HepG2 (cell line): Measurements from ENCODE around the gene ATP11A. TPM values are rescaled to one million over a fixed set of nuclear protein-coding genes. Genes with fewer than 3 reads are reported as not detected.

Experiments used
- ATAC-seq: fragments of 200-7000 bp; cut with Tn5 transposase; 3 replicates; pipeline ENCODE4 v1.9.1; 2020; ENCODE audit warnings: mild to moderate bottlenecking, moderate library complexity
- BruUV-seq: library from RNA; stranded (reverse); fragments of 400-500 nt; replicated peaks from 2 replicates; lab custom pipeline; 2021; lab: Mats Ljungman, UMichigan
- CTCF ChIA-PET: fragments of 300-600 bp; formaldehyde crosslinking; extraction: SDS; loops from one replicate; lab custom pipeline; 2021; ENCODE audit warnings: low total read pairs, inconsistent platforms, low intra/inter-chr PET ratio; lab: Yijun Ruan, JAX
- POLR2A ChIA-PET: fragments of 350-600 bp; sonication (Branson Sonifier 250); formaldehyde crosslinking; loops from one replicate; lab custom pipeline; 2020; ENCODE audit warnings: antibody characterized with exemption, inconsistent platforms; lab: Yijun Ruan, JAX
- DNase-seq: peaks from one replicate; pipeline ENCODE4 v3.0.0-alpha.2; 2015; ENCODE audit warnings: low spot score
- FAIRE-seq: peaks from 3 replicates; lab custom pipeline; 2011; peaks lifted over from hg19 to GRCh38; lab: Jason Lieb, UNC
- H2AFZ ChIP-seq: one replicate; pipeline ENCODE4 v1.6.1; 2011; ENCODE audit warnings: low read length, inconsistent platforms
- H3K27ac ChIP-seq: fragments of 300-600 bp; 3 replicates; pipeline ENCODE4 v1.8.0; 2011; ENCODE audit warnings: mixed run types, mild to moderate bottlenecking, mixed read lengths, low read length, inconsistent platforms; ENCODE audit not compliant: insufficient read depth; ENCODE audit errors: extremely low read length
- H3K27me3 ChIP-seq, 2 experiments: fragments of 200-600 bp in 1 of 2; 2 replicates in 1 of 2; 3 replicates in 1 of 2; pipeline versions ENCODE4 v1.6.0 to v1.8.0; 2011; ENCODE audit warnings: low read length in 2 of 2, mild to moderate bottlenecking in 2 of 2, moderate library complexity in 2 of 2, inconsistent platforms in 1 of 2; ENCODE audit not compliant: insufficient read depth in 2 of 2, control insufficient read depth in 1 of 2
- H3K36me3 ChIP-seq, 2 experiments: fragments of 200-600 bp in 1 of 2; replicated peaks in 1 of 2; 2 replicates in 1 of 2; 3 replicates in 1 of 2; pipeline versions ENCODE4 v1.5.1 to v1.8.0; 2011; ENCODE audit warnings: low read length in 2 of 2, inconsistent platforms in 1 of 2; ENCODE audit not compliant: insufficient read depth in 2 of 2, control insufficient read depth in 1 of 2
- H3K4me1 ChIP-seq: 2 replicates; pipeline ENCODE4 v1.5.1; 2012; ENCODE audit warnings: low read length, inconsistent platforms; ENCODE audit not compliant: insufficient read depth
- H3K4me2 ChIP-seq: 2 replicates; pipeline ENCODE4 v1.6.0; 2011; ENCODE audit warnings: low read depth, low read length, inconsistent platforms
- H3K4me3 ChIP-seq, 3 experiments: fragments of 200-600 bp in 1 of 3; sonication (generic), shearing (Covaris generic) in 1 of 3; replicated peaks in 1 of 3; 2 replicates each; pipeline ENCODE4 v1.5.1; 2011 to 2016; ENCODE audit warnings: low read length in 3 of 3, inconsistent platforms in 2 of 3, low read depth in 2 of 3, mild to moderate bottlenecking in 2 of 3, control low read depth in 1 of 3, mixed read lengths in 1 of 3; ENCODE audit not compliant: insufficient read depth in 1 of 3
- H3K79me2 ChIP-seq: one replicate; pipeline ENCODE4 v1.6.1; 2011; ENCODE audit warnings: low read length, inconsistent platforms; ENCODE audit not compliant: insufficient read depth
- H3K9ac ChIP-seq: 2 replicates; pipeline ENCODE4 v1.6.0; 2011; ENCODE audit warnings: mild to moderate bottlenecking, low read depth, low read length, inconsistent platforms; ENCODE audit not compliant: insufficient read depth
- H3K9me3 ChIP-seq: 2 replicates; pipeline ENCODE4 v1.5.1; 2012; ENCODE audit warnings: mild to moderate bottlenecking, low read length
- H4K20me1 ChIP-seq: 2 replicates; pipeline ENCODE4 v1.6.0; 2011; ENCODE audit warnings: inconsistent platforms, mild to moderate bottlenecking, low read length, moderate library complexity; ENCODE audit not compliant: insufficient read depth
- GPN1 ChIP-seq: sonication (generic); formaldehyde crosslinking; IDR thresholded peaks from 2 replicates; pipeline ENCODE4 v1.5.1; 2020; ENCODE audit warnings: missing genetic modification reagents, borderline replicate concordance
- ISX ChIP-seq: sonication (generic); formaldehyde crosslinking; conservative IDR thresholded peaks from 2 replicates; pipeline ENCODE4 v1.5.0; 2020; ENCODE audit warnings: missing genetic modification reagents
- SAP130 ChIP-seq: IDR thresholded peaks from 2 replicates; pipeline ENCODE4 v1.6.1; 2016; ENCODE audit warnings: low read depth
- SKIL ChIP-seq: sonication (generic); formaldehyde crosslinking; IDR thresholded peaks from 2 replicates; pipeline ENCODE4 v1.8.0; 2022; ENCODE audit warnings: missing genetic modification reagents, mild to moderate bottlenecking, moderate library complexity, borderline replicate concordance
- THAP7 ChIP-seq: sonication (generic); formaldehyde crosslinking; IDR thresholded peaks from 2 replicates; pipeline ENCODE4 v1.8.1; 2023; ENCODE audit warnings: mild to moderate bottlenecking, missing genetic modification reagents
- ZMYM2 ChIP-seq: sonication (generic); formaldehyde crosslinking; IDR thresholded peaks from 2 replicates; pipeline ENCODE4 v1.8.0; 2022; ENCODE audit warnings: mild to moderate bottlenecking, missing genetic modification reagents
- ZNF549 ChIP-seq: sonication (generic); formaldehyde crosslinking; IDR thresholded peaks from 2 replicates; pipeline ENCODE4 v1.5.0; 2020; ENCODE audit warnings: missing genetic modification reagents
- ZNF687 ChIP-seq: sonication (generic); formaldehyde crosslinking; IDR thresholded peaks from 2 replicates; pipeline ENCODE4 v1.5.1; 2020; ENCODE audit warnings: mild to moderate bottlenecking, missing genetic modification reagents, moderate library complexity
- ZNF782 ChIP-seq: sonication (generic); formaldehyde crosslinking; IDR thresholded peaks from 2 replicates; pipeline ENCODE4 v1.4.0; 2020; ENCODE audit warnings: missing genetic modification reagents, mild to moderate bottlenecking, borderline replicate concordance
- WGBS: methylation state at CpG from one replicate; pipeline ENCODE4 v1.1.6; 2017; ENCODE audit warnings: low lambda C conversion rate; 5-methylcytosine and 5-hydroxymethylcytosine counted together
- in situ Hi-C: cut with HindIII; loops from 2 replicates; pipeline ENCODE4 v1.10.0; 2017; ENCODE audit warnings: low pct_unique_long_range_greater_than_20kb; ENCODE audit not compliant: extremely low pct_ligation_motif_present
- intact Hi-C: fragments of 100-400 bp; cut with micrococcal nuclease; formaldehyde crosslinking; loops from one replicate; pipeline ENCODE4 v1.10.0; 2022; ENCODE audit not compliant: unreplicated experiment
- polyA plus RNA-seq, 8 experiments: library from polyadenylated mRNA; depleted of rRNA in 3 of 8; stranded (reverse) in 7 of 8; unstranded in 1 of 8; fragments of >200 nt; fragmentation: Illumina TruSeq in 4 of 8; extraction: Trizol in 4 of 8; gene quantifications; 2 replicates each; pipeline versions ENCODE4 v1.2.1 to v1.2.3, GENCODE V29; 2011 to 2016; ENCODE audit warnings: low read depth in 4 of 8, missing spikeins in 1 of 8, mixed read lengths in 1 of 8; ENCODE audit not compliant: insufficient read depth in 1 of 8
- total RNA-seq, 5 experiments: library from RNA; depleted of rRNA; stranded (reverse); fragments of >200 nt; fragmentation: Illumina TruSeq; extraction: Trizol; gene quantifications; 2 replicates each; pipeline ENCODE4 v1.2.3, GENCODE V29; 2016; ENCODE audit warnings: low read depth in 1 of 5

Gene ATP11A
- total and polyA plus RNA-seq, 2 of the 13 experiments (the other 11 are each of a cell fraction or from before 2014, with no cell fraction given), result 18.4 to 20.1 TPM

DNA sequence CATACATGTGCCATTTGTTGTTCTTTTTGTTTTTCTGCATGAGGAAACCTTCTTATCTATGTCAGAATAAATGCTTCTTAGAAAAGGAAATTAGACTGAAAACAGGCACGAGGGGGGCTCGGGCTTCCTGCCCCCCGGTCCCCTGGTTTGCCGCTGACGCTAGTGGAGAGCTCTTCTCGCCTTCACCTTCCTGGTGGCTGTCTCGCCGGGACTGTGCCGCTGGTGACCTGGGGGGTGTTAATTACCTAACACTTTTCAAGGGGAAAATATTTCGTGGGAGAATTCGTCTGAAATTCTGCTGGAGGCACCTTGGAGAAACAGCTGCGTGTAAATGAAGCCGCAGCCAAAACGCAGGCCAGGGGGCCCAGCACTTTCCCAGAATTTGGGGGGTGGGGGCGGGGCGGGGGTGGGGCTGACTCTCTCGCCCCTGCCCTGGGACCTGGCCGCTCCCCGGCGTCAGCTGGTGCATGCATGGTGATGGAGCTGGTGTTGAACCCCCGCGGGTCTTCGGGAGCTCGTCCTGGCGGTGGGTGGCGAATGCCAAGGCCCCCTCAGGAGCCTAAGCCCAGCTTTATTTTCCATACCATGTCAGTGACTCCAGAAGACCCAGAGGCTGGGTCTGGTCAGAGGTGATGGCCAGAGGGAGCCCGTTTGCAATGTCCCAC lies 220.9 kb downstream of the ATP11A start:
- Histone ChIP-seq H3K27ac (no peak overlapping the region), H3K79me2 (peaks cover 10% of the 10 kb centered on the region), H3K4me2 (no peak overlapping the region), H4K20me1 (no peaks in the 10 kb centered on the region), H3K4me1 (peaks cover 74% of the 10 kb centered on the region), H3K27me3 (no peaks in the 10 kb centered on the region), H3K4me3 (no peak overlapping the region), H3K9me3 (no peaks in the 10 kb centered on the region), H3K9ac (no peak overlapping the region), H2AFZ (no peak overlapping the region), H3K36me3 (no peaks in the 10 kb centered on the region)
- CTCF ChIA-PET, result no interaction called here
- no peak for DNase-seq
- TF ChIP-seq ZMYM2 (CRISPR knock-in tag) (no peak), SAP130 (CRISPR knock-in tag) (no peak), THAP7 (no peak)
- no peak for ATAC-seq
- WGBS, result 98% methylated on average over 17 of the region's 27 CpGs
- no TSS peak for BruUV-seq
- no peak for FAIRE-seq
- POLR2A ChIA-PET, result no interaction called here
- intact Hi-C loops (no loop called here), in situ Hi-C loops (no loop called here)

- intact Hi-C loops (no loop called here), in situ Hi-C loops (no loop called here)
- no peak for FAIRE-seq
- Histone ChIP-seq H3K4me3 (no peak overlapping the region), H3K36me3 (no peaks in the 10 kb centered on the region), H3K9me3 (no peaks in the 10 kb centered on the region), H4K20me1 (no peaks in the 10 kb centered on the region), H3K4me1 (peaks cover 70% of the 10 kb centered on the region), H3K79me2 (peaks cover 10% of the 10 kb centered on the region), H3K27me3 (no peaks in the 10 kb centered on the region), H3K27ac (peak overlapping the region; percentile 6), H3K4me2 (no peak overlapping the region), H2AFZ (no peak overlapping the region), H3K9ac (no peak overlapping the region)
- WGBS, result 98% methylated on average over 18 of the region's 24 CpGs
- no peak for DNase-seq
- BruUV-seq, result no TSS peak
- peak; percentile 18; the same call in 1 of the 2 replicates for TF ChIP-seq ZNF687
- TF ChIP-seq ZNF782 (CRISPR knock-in tag), result no peak
- no peak for TF ChIP-seq SKIL (CRISPR knock-in tag)
- TF ChIP-seq ISX (CRISPR knock-in tag), result no peak
- no peak for TF ChIP-seq ZNF549 (CRISPR knock-in tag)
- no peak for TF ChIP-seq GPN1 (CRISPR knock-in tag)
- no peak for ATAC-seq
- POLR2A ChIA-PET, result no interaction called here
- CTCF ChIA-PET, result no interaction called here
Observed at GRCh38 chr13:112911285-112911701, 221.5 kb downstream of the ATP11A start.
